Endothelial cell of umbilical vein (primary cell): Measurements from ENCODE around the gene TMCO2. TPM values are rescaled to one million over a fixed set of nuclear protein-coding genes. Genes with fewer than 3 reads are reported as not detected.

Experiments used
- BruUV-seq: library from RNA; stranded (reverse); fragments of 400-500 nt; replicated peaks from 2 replicates; lab custom pipeline; 2021; lab: Mats Ljungman, UMichigan
- CTCF ChIA-PET: fragments of 300-600, 350-600 bp; sonication (Branson Sonifier 250); formaldehyde crosslinking; loops from one replicate; lab custom pipeline; 2021; ENCODE audit warnings: antibody characterized with exemption, inconsistent platforms; lab: Charles Lee
- POLR2A ChIA-PET: fragments of 300-600, 350-600 bp; sonication (Branson Sonifier 250); formaldehyde crosslinking; loops from one replicate; lab custom pipeline; 2021; ENCODE audit warnings: antibody characterized with exemption, inconsistent platforms; lab: Charles Lee
- DNase-seq: peaks from one replicate; pipeline ENCODE4 v3.0.0-alpha.2; 2011; ENCODE audit warnings: low read depth, low spot score
- FAIRE-seq: peaks from 2 replicates; lab custom pipeline; 2011; peaks lifted over from hg19 to GRCh38; lab: Jason Lieb, UNC
- H2AFZ ChIP-seq: 2 replicates; pipeline ENCODE4 v1.6.0; 2012; ENCODE audit warnings: low read depth, low read length, control low read depth, inconsistent platforms
- H3K27ac ChIP-seq: 2 replicates; pipeline ENCODE4 v1.5.1; 2011; ENCODE audit warnings: low read depth, mild to moderate bottlenecking, control low read depth, low read length, moderate library complexity; ENCODE audit not compliant: insufficient read depth
- H3K27me3 ChIP-seq, 2 experiments: 2 replicates each; pipeline versions ENCODE4 v1.6.0 to v1.6.1; 2011; ENCODE audit warnings: low read length in 2 of 2, mixed read lengths in 1 of 2; ENCODE audit not compliant: control insufficient read depth in 2 of 2, insufficient read depth in 2 of 2
- H3K36me3 ChIP-seq, 2 experiments: 2 replicates in 1 of 2; 3 replicates in 1 of 2; pipeline ENCODE4 v1.5.1; 2011; ENCODE audit warnings: low read length in 2 of 2, mild to moderate bottlenecking in 1 of 2, moderate library complexity in 1 of 2; ENCODE audit not compliant: control insufficient read depth in 2 of 2, insufficient read depth in 2 of 2; ENCODE audit errors: extremely low read depth in 1 of 2
- H3K4me1 ChIP-seq: 3 replicates; pipeline ENCODE4 v1.5.1; 2011; ENCODE audit warnings: mild to moderate bottlenecking, low read length; ENCODE audit not compliant: control insufficient read depth, insufficient read depth; ENCODE audit errors: extremely low read depth
- H3K4me2 ChIP-seq: 2 replicates; pipeline ENCODE4 v1.6.1; 2011; ENCODE audit warnings: low read length, control low read depth, mixed read lengths; ENCODE audit not compliant: insufficient read depth
- H3K4me3 ChIP-seq, 3 experiments: fragments of 200-600 bp in 1 of 3; sonication (generic), shearing (Covaris generic) in 1 of 3; replicated peaks in 1 of 3; 2 replicates each; pipeline ENCODE4 v1.5.1; 2011 to 2016; ENCODE audit warnings: control low read depth in 3 of 3, low read length in 3 of 3, mild to moderate bottlenecking in 2 of 3, inconsistent platforms in 1 of 3, low read depth in 1 of 3, moderate library complexity in 1 of 3; ENCODE audit not compliant: insufficient read depth in 1 of 3
- H3K79me2 ChIP-seq: 2 replicates; pipeline ENCODE4 v1.6.0; 2012; ENCODE audit warnings: low read length, inconsistent platforms; ENCODE audit not compliant: control insufficient read depth, insufficient read depth
- H3K9ac ChIP-seq: replicated peaks from 2 replicates; pipeline ENCODE3; 2011; ENCODE audit warnings: low read length, control low read depth; ENCODE audit not compliant: insufficient read depth; ENCODE audit errors: extremely low read depth
- H3K9me1 ChIP-seq: replicated peaks from 3 replicates; pipeline ENCODE4 v1.6.0; 2011; ENCODE audit warnings: mild to moderate bottlenecking, low read length; ENCODE audit not compliant: control insufficient read depth, insufficient read depth; ENCODE audit errors: extremely low read depth
- H3K9me3 ChIP-seq: replicated peaks from 2 replicates; pipeline ENCODE4 v1.5.1; 2012; ENCODE audit warnings: low read length, inconsistent platforms; ENCODE audit not compliant: control insufficient read depth, insufficient read depth
- H4K20me1 ChIP-seq: replicated peaks from 2 replicates; pipeline ENCODE3; 2011; ENCODE audit warnings: mild to moderate bottlenecking, low read length; ENCODE audit not compliant: control insufficient read depth, insufficient read depth; ENCODE audit errors: extremely low read depth
- EZH2 ChIP-seq: IDR thresholded peaks from 2 replicates; pipeline ENCODE4 v1.6.1; 2012; ENCODE audit warnings: borderline replicate concordance, low read depth, mild to moderate bottlenecking, moderate library complexity, low read length, inconsistent platforms; ENCODE audit not compliant: severe bottlenecking
- FOS ChIP-seq: IDR thresholded peaks from 2 replicates; pipeline ENCODE4 v1.6.1; 2011; ENCODE audit warnings: mild to moderate bottlenecking, low read length, moderate library complexity, borderline replicate concordance; ENCODE audit not compliant: insufficient read depth
- GATA2 ChIP-seq: IDR thresholded peaks from 2 replicates; pipeline ENCODE4 v1.7.0; 2011; ENCODE audit warnings: low read depth, mild to moderate bottlenecking, moderate library complexity, mixed read lengths, low read length; ENCODE audit not compliant: insufficient read length, insufficient read depth
- JUN ChIP-seq: IDR thresholded peaks from 2 replicates; pipeline ENCODE4 v1.6.1; 2011; ENCODE audit warnings: borderline replicate concordance, low read depth; ENCODE audit not compliant: insufficient read length, insufficient read depth
- MYC ChIP-seq: IDR thresholded peaks from one replicate; pipeline ENCODE4 v1.6.1; 2011; ENCODE audit warnings: mild to moderate bottlenecking, low read depth, low read length
- POLR2A ChIP-seq: IDR thresholded peaks from 2 replicates; pipeline ENCODE4 v1.6.1; 2012; ENCODE audit warnings: low read depth, mild to moderate bottlenecking, control low read depth, low read length
- POLR2AphosphoS5 ChIP-seq: IDR thresholded peaks from 2 replicates; pipeline ENCODE4 v1.6.1; 2012; ENCODE audit warnings: low read depth, mild to moderate bottlenecking, control low read depth, low read length, moderate library complexity; ENCODE audit not compliant: insufficient read depth
- dilution Hi-C: fragments of 300-500 bp; cut with MboI; formaldehyde crosslinking; loops from one replicate; pipeline ENCODE4 v1.15.0; 2019; ENCODE audit warnings: low sequenced_read_pairs; ENCODE audit not compliant: extremely low pct_ligation_motif_present
- intact Hi-C: fragments of 100-400 bp; cut with micrococcal nuclease; formaldehyde crosslinking; loops from one replicate; pipeline ENCODE4 v1.10.0; 2022
- polyA plus RNA-seq, 4 experiments: library from polyadenylated mRNA; depleted of rRNA in 3 of 4; stranded (reverse) in 3 of 4; unstranded in 1 of 4; fragments of >200 nt; gene quantifications; 2 replicates each; pipeline versions ENCODE4 v1.2.1 to v1.2.3, GENCODE V29; 2011 to 2012; ENCODE audit warnings: missing spikeins in 1 of 4
- total RNA-seq: library from RNA; stranded (reverse); gene quantifications from 2 replicates; pipeline ENCODE4 v1.2.3, GENCODE V29; 2021
- TF ChIP-seq, protein P1 (sequence below): IDR thresholded peaks from 2 replicates; pipeline ENCODE4 v1.6.1; 2011; ENCODE audit not compliant: insufficient read depth, insufficient read length
- TF ChIP-seq, protein P2 (sequence below), 2 donors: IDR thresholded peaks; 1 replicate in 1 of 2; 2 replicates in 1 of 2; pipeline ENCODE4 v1.5.1; 2011; ENCODE audit warnings: low read length in 2 of 2, mild to moderate bottlenecking in 2 of 2, moderate library complexity in 2 of 2, control low read depth in 1 of 2, inconsistent platforms in 1 of 2, low read depth in 1 of 2; ENCODE audit not compliant: insufficient read depth in 1 of 2; ENCODE audit errors: extremely low read depth in 1 of 2

Gene TMCO2
- total and polyA plus RNA-seq, 2 donors (not counting 3 experiments of a cell fraction or from before 2014, with no cell fraction given) = not detected

DNA sequence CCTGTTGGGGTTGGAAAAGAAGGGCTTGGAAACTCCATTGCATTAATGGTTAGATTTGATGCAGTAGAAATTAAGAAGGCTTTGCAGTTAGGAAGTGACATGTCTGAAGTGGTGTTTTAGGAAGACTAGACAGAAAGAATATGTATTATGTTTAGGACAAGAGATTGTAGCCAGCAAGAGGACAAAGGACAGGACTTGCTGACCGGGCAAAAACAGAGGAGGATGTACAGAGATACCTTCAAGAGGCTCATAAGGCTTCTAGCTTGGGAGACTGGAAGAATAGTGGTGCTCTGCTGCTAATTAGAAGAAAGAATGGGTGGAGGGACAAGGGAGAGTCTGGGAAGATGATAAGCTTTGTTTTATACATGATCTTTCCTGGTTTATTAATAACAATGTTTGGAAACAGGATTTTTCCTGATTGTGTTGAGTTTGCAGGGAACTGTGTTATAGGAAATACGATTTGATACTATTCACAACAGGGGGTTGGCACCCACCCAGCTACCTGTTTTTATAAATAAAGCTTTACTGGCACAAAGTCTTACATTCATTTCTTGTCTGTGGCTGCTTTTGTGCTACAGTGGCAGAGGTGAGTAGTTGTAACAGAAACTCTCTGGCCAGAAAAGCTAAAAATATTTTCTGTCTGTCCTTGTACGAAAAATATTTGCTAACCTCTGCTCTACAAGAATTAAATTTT, 37.1 kb upstream of the TMCO2 start:
- no TSS peak for BruUV-seq

DNA sequence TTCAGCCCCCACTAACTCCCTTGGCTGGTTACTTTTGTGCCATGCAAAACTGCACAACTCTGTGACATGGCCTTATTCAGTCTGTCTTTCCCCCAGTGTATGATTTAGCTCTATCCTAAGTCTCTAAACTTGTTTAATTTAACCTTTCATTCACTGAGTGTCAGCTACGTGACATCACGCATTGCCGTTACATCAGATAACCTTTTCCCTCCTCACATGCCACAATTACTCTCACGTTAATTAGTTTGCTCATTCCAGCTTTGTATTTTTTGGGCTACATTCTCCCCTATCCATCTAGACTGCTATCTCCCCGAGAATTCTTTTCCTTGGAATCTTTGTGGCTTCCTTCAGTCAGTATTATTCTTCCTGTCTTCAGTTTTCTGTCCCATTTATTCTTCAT, 29.4 kb upstream of the TMCO2 start:
- no peaks in the 10 kb centered on the region for H3K9me1 ChIP-seq
- intact Hi-C loops = no loop called here
- no peak overlapping the region for H3K9ac ChIP-seq
- ChIA-PET CTCF (no interaction called here), POLR2A (no interaction called here)
- H2AFZ ChIP-seq = no peak overlapping the region
- H3K4me2 ChIP-seq = no peak overlapping the region
- H3K4me3 ChIP-seq = no peak overlapping the region
- H3K27ac ChIP-seq = no peak overlapping the region
- no peaks in the 10 kb centered on the region for H3K79me2 ChIP-seq
- no peaks in the 10 kb centered on the region for H3K36me3 ChIP-seq
- dilution Hi-C loops = no loop called here
- H3K9me3 ChIP-seq = no peaks in the 10 kb centered on the region
- FAIRE-seq (no peak), DNase-seq (no peak)
- BruUV-seq = no TSS peak
- no peak for TF ChIP-seq POLR2A
- no peak for TF ChIP-seq POLR2AphosphoS5
- TF ChIP-seq, protein P1, sequence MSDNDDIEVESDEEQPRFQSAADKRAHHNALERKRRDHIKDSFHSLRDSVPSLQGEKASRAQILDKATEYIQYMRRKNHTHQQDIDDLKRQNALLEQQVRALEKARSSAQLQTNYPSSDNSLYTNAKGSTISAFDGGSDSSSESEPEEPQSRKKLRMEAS = no peak
- TF ChIP-seq, protein P2, sequence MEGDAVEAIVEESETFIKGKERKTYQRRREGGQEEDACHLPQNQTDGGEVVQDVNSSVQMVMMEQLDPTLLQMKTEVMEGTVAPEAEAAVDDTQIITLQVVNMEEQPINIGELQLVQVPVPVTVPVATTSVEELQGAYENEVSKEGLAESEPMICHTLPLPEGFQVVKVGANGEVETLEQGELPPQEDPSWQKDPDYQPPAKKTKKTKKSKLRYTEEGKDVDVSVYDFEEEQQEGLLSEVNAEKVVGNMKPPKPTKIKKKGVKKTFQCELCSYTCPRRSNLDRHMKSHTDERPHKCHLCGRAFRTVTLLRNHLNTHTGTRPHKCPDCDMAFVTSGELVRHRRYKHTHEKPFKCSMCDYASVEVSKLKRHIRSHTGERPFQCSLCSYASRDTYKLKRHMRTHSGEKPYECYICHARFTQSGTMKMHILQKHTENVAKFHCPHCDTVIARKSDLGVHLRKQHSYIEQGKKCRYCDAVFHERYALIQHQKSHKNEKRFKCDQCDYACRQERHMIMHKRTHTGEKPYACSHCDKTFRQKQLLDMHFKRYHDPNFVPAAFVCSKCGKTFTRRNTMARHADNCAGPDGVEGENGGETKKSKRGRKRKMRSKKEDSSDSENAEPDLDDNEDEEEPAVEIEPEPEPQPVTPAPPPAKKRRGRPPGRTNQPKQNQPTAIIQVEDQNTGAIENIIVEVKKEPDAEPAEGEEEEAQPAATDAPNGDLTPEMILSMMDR (IDR thresholded peaks at IDR 0.05; ENCODE audit: extremely low read depth in 1 of 2, insufficient read depth in 1 of 2, low read depth in 1 of 2, low read length in 2 of 2) = no peak
- TF ChIP-seq GATA2 = no peak
- no peak for TF ChIP-seq EZH2
- TF ChIP-seq JUN = no peak
- TF ChIP-seq MYC = no peak
- TF ChIP-seq FOS = no peak
- no peaks in the 10 kb centered on the region for H4K20me1 ChIP-seq
- H3K27me3 ChIP-seq = no peaks in the 10 kb centered on the region
- H3K4me1 ChIP-seq = no peaks in the 10 kb centered on the region

More for the DNA sequence above, 37.1 kb upstream of the TMCO2 start:
- Histone ChIP-seq H3K4me2 (no peak overlapping the region), H3K79me2 (no peaks in the 10 kb centered on the region), H3K9me1 (no peaks in the 10 kb centered on the region), H2AFZ (no peak overlapping the region), H3K36me3 (peaks cover 0 to 2% of the 10 kb centered on the region in 2 experiments), H3K27ac (no peak overlapping the region), H3K4me3 (no peak overlapping the region), H3K4me1 (no peaks in the 10 kb centered on the region), H4K20me1 (no peaks in the 10 kb centered on the region), H3K27me3 (no peaks in the 10 kb centered on the region), H3K9me3 (no peaks in the 10 kb centered on the region), H3K9ac (no peak overlapping the region)
- dilution Hi-C loops = no loop called here
- TF ChIP-seq FOS (no peak), EZH2 (no peak), POLR2A (no peak)
- TF ChIP-seq, protein P1 = no peak
- ChIA-PET POLR2A (no interaction called here), CTCF (interaction anchor here (0.7 to 2.0 kb wide), 6 partner anchors 12 to 128 kb away, joined by 3 to 7 read pairs (median 4); no protein-coding TSS in a partner anchor)
- DNase-seq (no peak), FAIRE-seq (no peak)
- intact Hi-C loops = no loop called here
